ENCODE measurements around the gene UBXN2A. TPM values are rescaled to one million over a fixed set of nuclear protein-coding genes. Genes with fewer than 3 reads are reported as not detected.

UBXN2A gene, protein sequence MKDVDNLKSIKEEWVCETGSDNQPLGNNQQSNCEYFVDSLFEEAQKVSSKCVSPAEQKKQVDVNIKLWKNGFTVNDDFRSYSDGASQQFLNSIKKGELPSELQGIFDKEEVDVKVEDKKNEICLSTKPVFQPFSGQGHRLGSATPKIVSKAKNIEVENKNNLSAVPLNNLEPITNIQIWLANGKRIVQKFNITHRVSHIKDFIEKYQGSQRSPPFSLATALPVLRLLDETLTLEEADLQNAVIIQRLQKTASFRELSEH
- polyA plus RNA-seq (2013, experiment 1 of 2; ENCODE audit: insufficient read length): 13.6 TPM
- 14.6 TPM for polyA plus RNA-seq (2013, experiment 2 of 2; ENCODE audit: insufficient read length)

DNA sequence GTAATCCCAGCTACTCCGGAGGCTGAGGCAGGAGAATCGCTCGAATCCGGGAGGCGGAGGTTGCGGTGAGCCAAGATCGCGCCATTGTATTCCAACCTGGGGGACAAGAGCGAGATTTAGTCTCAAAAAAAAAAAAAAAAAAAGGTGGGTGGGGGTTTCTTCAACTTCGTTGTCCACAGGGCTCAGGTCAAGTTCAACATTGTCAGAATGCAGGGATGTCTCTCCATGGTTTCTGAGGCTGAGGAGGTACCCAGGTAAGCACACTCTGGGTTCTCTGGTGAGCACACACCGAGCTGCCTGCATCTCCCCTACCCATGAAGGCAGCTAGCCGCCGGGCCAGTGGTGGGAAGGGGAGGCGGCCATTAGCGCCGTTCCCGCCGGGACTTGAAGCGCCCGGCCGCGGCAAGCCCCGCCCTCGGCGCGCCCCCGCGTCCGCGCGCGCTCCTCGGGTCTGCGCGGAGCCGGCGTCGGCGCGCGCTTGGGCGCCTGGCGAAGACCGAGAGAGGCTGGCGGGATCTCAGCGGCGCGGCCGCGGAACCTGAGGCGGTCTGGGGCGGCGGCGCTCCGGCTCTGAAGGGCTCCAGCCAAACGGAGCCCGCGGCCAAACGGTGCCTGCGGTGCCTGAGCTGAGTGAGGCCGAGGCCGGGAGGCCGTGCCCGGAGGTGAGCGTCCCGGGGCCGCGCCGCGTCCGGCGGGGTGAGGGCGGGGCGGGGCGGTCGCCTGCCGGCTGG, at the start of gene UBXN2A:
Gene UBXN2A, plus strand, starts transcription at position 477 of the 731 bp plus-strand sequence. CDS start 17,852 bp downstream, outside the sequence.
- DNase-seq: peak; percentile 87

DNA sequence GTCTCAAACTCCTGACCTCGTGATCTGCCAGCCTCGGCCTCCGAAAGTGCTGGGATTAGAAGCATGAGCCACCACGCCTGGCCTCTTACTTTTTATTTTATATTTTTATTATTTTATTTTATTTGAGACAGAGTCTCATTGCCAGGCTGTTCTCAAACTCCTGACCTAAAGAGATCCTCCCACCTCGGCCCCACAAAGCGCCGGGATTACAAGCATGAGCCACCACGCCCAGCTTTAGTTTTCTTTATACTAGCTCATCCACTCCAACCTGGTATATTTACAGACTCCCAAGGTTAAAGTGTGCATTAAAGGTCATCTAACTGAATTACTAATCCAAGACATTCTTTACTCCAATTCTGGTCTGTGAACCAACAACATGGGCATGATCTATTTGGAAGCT, 40.1 kb upstream of the UBXN2A start:
- DNase-seq: no peak

DNA sequence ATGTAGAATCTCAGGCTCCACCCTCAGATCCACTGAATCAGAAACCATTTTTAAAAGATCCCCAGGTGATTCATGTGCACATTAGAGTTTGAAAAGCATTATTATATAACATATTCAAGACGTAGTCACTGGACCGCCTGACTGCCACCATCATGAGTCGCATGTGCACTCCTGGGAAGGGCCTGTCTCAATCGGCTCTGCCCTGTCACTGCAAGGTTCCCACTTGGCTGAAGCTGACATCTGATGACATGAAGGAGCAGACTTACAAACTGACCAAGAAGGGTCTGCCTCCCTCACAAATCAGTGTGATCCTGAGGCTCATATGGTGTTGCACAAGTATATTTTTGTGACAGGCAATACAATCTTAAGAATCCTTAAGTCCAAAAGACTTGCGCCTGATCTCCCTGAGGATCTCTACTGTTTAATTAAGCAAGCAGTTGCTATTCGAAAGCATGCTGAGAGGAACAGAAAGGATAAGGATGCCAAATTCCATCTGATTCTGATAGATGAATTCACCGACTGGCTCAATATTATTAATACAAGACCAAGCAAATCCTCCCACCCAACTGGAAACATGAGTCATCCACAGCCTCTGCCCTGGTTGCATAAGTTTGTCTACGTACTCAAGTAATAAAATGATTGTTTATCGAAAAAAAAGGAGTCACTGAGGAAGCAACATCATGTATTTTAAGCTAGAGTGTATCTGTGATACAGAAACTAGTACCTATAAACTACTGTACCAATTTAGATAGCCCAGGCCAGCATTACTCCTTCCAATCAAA, 39.5 kb upstream of the UBXN2A start:
- peak; percentile 76 for DNase-seq

DNA sequence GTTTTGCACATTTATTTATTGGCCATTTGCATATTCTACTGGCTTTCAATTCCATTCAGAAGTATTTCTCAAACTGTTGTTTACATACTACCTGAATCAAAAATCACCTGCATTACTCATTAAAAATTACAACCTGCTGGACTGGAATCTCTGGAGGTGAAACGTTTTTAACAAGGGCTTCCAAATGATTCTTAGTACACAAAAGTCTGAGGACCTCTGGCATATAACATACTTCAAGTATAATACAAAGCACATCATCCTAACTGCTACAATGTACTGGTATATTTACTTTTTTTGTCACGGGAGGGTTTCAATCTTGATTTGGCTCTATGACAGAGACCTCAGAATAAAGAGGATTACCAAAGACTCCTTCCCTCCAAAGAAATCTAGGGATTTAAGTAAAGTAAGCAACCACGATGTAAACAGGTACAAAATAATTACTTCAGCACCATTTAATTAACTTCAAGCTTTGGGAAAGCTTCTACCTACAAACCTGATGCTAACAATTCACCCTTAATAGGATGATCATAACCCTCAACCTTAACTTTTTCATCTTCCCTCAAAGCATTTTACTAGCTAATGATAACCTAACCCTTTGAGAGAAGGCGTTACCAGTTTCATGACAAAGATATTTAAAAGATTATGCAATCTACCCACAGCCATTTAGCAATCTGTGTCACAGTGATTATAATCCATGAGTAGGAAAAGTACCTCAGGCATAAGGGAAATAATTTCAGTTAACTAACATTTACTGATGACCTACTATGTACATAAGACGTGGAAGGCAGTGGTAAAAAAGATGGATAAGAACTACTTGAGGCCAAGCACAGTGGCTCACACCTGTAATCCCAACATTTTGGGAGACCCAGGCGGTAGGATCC, 38.1 kb upstream of the UBXN2A start:
- peak; percentile 27 for DNase-seq

DNA sequence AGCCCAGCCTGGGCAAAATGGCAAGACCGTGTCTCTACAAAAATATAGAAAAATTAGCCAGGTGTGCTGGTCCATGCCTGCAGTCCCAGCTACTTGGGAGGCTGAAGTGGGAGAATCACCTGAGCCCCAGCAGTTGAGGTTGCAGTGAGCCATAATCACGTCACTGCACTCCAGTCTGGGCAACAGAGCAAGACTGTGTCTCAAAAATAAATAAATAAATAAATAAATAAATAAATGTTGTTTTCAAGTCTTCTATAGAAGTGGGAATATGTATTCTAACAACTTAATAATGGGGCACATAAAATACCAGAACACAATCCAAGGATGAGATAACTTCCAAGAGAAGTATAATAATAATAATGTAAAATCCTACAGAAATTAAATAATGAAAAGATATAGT, 37.2 kb upstream of the UBXN2A start:
- no peak for DNase-seq

DNA sequence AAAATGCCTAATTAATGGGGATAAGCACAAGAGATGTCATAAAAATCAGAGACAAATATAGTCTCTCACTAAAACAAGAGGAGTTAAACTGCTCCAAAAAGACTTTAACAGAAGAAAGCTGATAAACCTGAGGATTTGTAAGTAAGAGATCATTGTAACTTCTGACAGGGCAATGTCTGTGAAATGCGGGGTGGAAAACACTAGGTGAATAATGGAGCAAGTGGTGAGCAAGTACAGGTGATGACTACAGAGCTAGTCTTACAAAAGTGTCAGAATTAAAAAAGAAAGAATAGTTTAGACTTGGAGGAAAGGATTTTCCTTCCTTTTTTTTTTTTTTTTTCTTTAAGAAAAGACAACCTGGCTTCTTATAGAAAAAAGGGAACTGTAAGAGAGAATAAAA, 36.0 kb upstream of the UBXN2A start:
- DNase-seq: no peak

DNA sequence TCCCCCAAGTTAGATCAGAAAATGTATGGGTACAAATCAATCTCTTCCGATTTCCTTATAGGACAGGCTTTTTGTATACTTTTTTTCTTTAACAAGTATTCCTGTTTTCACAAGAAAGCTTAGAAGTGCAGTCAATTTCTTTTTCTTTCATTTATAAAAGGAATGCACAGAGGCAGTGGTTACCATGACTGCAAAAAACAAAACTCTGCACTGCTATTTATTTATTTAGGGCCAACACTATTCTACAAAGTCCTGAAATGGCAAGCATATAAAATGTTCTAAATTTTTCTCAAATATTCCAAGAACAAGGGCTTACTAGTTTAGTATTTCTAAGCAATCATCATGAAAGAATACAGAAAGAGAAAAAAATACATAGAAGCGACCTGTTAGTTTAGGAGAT, 35.6 kb upstream of the UBXN2A start:
- peak; percentile 51 for DNase-seq

DNA sequence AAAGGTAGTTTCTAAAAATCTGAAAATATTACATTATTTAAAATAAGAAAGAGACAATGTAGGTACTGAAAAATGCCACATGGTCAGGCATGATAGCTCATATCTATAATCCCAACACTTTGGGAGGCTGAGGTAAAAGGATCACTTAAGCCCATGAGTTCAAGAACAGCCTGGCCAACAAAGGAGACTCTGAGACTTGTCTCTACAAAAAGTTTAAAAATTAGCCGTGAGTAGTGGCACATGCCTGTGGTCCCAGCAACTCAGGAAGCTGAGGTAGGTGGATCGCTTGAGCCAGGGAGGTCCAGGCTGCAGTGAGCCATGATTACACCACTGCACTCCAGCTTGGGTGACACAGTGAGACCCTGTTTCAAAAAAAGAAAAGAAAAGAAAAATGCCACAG, 35.1 kb upstream of the UBXN2A start:
- peak; percentile 20 for DNase-seq

DNA sequence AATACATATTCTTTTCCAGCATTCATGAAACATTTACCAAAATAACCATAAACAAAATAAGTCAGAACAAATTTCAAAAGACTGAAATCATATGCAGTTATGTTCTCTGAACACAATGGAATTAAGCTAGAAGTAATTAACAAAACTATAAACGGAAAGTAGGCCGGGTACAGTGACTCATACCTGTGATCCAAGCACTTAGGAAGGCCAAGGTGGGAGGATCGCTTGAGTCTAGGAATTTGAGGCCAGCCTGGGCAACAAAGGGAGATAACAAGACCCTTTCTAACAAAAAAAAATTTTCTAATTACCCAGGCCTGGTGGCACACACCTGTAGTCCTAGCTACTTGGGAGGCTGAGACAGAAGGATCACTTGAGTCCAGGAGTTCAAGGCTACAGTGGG, 28.2 kb upstream of the UBXN2A start:
- DNase-seq: no peak

DNA sequence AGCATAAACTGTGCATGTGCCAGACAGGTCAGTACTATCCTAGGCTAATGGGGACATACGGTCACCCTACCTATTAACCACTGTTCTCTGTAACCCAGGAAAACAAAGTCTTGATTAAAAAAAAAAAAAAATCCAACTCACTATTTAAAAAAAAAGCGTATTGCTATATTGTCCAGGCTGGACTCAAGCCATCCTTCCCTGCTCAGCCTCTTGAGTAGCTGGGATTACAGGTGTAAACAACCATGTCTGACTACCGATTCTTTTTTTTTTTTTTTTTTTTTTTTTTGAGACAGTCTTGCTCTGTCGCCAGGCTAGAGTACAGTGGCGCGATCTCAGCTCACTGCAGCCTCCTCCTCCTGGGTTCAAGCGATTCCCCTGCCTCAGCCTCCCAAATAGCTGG, 24.9 kb upstream of the UBXN2A start:
- DNase-seq: no peak

DNA sequence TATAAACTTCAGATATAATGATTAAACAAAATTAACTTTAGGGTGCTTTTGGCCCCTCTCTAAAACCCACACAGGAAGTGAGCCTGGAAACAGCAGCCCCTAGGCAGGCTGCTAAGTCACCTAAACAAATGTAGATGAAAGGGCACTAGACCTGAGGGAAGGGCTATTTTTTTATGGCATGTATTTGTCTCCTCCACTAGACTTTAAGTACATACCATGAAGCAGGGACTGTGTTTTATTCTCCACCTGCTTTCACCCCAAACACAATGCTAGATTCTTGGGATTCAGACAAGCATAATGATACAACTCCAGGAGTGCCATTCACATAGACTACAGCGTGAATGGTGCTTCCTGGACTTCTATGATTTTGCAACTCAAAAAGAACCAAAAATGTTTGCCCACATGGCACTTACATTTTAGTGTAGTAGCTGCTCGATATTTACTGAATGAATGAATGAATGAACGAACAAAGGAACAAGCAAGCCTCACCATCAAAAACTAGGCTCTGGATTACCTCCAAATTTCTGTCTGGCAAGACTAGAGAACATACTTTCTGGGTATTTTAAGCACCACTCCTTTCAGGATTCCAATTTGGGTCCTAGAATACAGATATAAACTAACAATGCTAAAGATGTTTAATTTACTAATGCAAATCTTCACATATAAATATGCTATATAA, 23.4 kb upstream of the UBXN2A start:
- DNase-seq: no peak

DNA sequence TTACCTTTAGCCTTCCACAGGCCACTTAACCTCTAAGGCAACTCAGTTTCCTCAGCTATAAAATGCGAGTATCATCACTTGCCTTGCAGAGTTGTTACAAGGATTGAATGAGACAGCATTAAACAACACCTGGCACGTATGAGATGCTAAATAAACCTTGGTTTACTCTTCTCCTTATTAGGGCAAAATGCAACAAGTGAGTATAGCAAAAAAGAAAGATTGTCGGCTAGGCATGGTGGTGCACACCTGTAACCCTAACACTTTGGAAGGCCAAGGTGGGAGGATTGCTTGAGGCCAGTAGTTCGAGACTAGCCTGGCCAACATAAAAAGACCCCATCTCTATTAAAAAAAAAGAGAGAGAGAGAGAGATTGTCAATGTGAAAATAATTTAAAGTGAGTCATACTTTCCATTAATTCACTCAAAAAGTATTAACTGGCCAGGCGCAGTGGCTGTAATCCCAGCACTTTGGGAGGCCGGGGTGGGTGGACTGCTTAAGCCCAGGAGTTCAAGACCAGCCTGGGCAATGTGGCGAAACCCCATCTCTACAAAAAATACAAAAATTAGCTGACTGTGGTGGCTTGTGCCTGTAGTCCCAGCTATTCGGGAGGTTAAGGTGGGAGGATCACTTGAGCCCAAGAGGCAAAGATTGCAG, 21.3 kb upstream of the UBXN2A start:
- DNase-seq: peak; percentile 21

DNA sequence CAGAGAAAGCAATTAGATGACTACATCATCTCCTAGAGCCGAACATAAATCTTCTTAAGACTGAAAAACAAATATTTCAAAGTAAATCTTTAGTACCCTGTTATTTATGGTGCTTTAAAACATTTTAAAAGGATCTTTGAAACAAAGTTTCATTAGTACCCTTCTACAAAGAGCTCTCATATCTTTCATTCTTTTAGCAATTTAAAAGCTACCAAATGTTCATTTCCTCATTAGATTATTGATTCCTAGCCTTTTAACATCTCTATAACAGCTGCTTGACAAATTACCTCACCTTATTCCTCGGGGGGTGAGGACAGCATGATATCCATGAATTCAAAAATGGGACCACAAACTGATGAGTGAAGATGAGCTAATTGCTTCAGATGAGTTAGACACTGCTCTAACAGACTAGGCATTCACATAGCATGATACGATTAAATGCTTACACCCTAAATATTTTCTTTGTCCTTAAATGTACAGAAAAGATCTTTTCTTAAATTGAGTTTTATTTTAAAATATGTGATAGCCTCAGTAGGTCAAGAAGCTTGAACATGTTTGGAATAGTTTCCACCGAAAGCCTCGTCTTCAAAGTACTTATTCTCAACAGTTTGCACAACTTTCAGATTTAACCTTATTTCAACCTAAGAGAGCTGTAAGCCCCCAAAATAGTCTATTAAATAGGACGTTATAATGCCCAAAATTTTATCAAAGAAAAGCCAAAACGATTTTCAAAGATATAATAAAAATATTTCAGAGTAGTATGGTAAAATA, 15.5 kb upstream of the UBXN2A start:
- DNase-seq: peak; percentile 21

DNA sequence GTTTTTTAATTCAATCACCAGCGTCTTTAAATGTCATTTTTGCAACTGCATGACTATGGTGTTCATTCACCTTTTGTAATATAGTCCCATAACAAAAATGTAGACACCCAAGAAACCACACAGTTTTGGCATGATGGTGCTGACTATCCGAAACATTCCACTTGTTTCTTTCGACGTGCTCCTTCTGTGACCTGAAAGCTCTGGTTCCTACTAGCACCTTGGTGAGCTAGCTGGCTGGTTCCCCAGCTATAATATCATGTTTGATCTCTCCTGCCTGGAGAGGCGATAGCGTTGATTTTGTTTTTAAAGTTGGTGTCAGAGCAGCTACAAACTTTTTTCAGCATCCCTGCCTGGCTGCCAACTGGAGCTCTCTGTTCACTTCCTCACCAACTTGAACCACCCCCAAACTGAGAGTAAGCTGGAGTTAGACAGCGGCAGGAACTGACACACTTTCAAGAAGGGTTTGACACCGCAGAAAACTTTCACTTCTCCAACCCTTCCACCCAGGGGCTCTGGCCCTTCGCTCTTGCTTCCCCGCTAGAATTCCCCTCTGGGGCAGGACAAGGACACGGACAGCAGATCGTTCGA, 14.5 kb upstream of the UBXN2A start:
- DNase-seq: peak; percentile 58

DNA sequence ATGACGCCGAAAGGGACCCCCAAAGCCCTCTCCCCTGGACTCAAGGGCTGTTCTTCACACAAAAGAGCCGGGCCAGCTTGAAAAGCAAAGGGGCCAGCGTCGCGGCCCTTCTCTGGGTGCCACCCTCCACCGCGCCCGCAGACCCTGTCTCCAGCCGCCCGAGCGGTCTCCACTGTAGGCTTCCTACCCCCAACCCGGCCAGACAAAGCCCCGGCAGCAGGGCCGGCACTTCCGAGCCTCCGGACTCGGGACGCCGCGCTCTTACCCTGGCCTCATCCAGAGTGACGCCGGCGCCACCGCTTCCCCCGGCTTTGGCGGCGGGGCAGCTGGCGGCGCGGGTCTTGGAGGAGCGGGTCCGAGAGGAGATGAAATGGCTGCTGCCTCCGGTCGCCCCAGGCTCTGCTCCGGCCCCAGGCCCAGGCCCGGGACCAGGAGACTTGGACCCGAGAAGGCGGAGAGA, 13.9 kb upstream of the UBXN2A start:
- no peak for DNase-seq

DNA sequence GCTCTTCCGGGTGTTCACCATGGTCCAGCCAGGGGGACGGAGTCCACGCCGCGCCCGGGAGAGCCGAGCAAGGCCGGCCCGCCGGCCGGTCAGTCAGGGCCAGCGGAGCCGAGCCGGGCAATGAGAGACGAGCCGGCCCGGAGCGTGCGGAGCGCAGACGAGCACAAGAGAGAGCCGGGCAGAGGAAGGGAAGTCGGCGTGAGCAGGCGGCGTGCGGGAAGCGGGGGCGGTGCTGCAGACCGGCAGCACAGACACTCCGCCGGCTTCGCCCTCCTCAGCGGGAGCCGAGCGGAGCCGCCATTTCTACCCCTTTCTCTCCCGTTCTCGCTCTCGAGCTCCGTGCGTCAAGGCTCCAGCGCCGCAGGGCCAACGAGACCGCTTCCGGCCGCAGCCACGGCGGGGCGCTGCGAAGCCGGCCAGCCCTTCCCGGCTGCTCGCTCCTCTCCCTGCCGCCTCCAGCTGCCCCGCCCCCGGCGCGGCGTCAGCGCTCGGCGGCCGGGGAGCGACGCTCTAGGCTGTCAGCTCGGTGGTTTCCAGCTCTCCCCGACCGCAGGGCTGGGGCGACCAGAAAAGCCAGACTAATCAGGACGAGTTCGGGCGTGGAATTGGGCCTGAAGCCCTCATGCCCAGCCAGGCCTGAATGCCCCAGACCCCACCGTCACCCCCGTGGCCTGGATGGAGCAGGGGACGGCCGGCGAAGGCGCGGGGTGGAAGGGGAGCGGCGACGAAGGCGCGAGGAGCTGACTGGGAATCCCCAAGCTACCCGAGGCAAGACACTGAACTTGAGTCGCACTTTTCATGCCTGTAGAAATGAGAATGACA, 13.3 kb upstream of the UBXN2A start, which contains the start of gene ATAD2B:
Gene ATAD2B, minus strand, starts transcription at position 374 of the 822 bp plus-strand sequence. Its CDS starts 353 bp downstream, at position 21.
- peak; percentile 96 for DNase-seq

DNA sequence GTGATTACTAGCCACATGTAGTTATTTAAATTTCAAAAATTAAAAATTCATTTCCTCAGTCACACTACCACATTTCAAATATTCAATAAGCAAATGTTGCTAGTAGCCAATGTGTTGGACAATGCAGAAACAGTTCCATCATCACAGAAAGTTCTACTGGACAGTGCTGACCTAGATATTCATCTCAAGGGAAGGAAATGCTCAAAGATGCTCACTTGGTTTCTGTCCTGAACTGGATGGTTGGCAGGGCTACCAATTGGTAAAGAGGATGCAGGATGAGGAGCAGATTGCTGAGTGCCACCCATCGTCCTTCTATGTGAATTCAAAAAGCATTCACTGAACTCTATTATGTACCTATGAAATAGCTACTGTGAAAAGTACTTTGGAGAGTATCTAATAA, 6.0 kb upstream of the UBXN2A start:
- DNase-seq: no peak
